Urinary bladder (tissue), 4 donors: ENCODE measurements around the gene TMEM182. TPM values are rescaled to one million over a fixed set of nuclear protein-coding genes. Genes with fewer than 3 reads are reported as not detected.

Experiments
- DNase-seq: peaks from one replicate; pipeline ENCODE4 v3.0.0-alpha.2; 2015; ENCODE audit errors: extremely low spot score
- H3K27ac ChIP-seq: one replicate; pipeline ENCODE4 v1.5.1; 2013; ENCODE audit warnings: low read depth, mild to moderate bottlenecking, moderate library complexity
- H3K36me3 ChIP-seq: one replicate; pipeline ENCODE4 v1.6.1; 2013; ENCODE audit warnings: mild to moderate bottlenecking, moderate library complexity; ENCODE audit not compliant: insufficient read depth
- H3K4me1 ChIP-seq: one replicate; pipeline ENCODE4 v1.6.1; 2013; ENCODE audit warnings: mild to moderate bottlenecking, moderate library complexity; ENCODE audit not compliant: insufficient read depth
- H3K4me3 ChIP-seq: one replicate; pipeline ENCODE4 v1.5.1; 2013; ENCODE audit warnings: low read depth, low read length
- WGBS: extraction: QIAGEN DNeasy Blood & Tissue Kit; methylation state at CpG from one replicate; pipeline ENCODE4 v1.1.7; 2013; 5-methylcytosine and 5-hydroxymethylcytosine counted together
- polyA plus RNA-seq: library from polyadenylated mRNA; stranded (reverse); fragments of 200-250 nt; gene quantifications from one replicate; pipeline ENCODE4 v1.2.3, GENCODE V29; 2013
- total RNA-seq: library from RNA; depleted of rRNA; stranded (reverse); fragments of >200 nt; gene quantifications from one replicate; pipeline ENCODE4 v1.2.3, GENCODE V29; 2014
- donor health status: healthy with polysubstance abuse.
- donor health status: healthy.

TMEM182 gene
- total and polyA plus RNA-seq, 2 donors, result 2.0 to 28.0 TPM

GRCh38 chr2:102839668-102840388, 78.0 kb downstream of the TMEM182 start:
- 39% methylated on average over 8 of the region's 8 CpGs for WGBS
- Histone ChIP-seq H3K4me3 (no peak overlapping the region), H3K4me1 (no peaks in the 10 kb centered on the region), H3K36me3 (no peaks in the 10 kb centered on the region), H3K27ac (no peak overlapping the region)
- DNase-seq, result no peak

GRCh38 chr2:102841107-102841840, 79.4 kb downstream of the TMEM182 start:
- no peaks in the 10 kb centered on the region for H3K36me3 ChIP-seq
- H3K4me3 ChIP-seq, result no peak overlapping the region
- DNase-seq, result no peak
- H3K27ac ChIP-seq, result no peak overlapping the region
- no peaks in the 10 kb centered on the region for H3K4me1 ChIP-seq
- WGBS, result 52% methylated on average over 19 of the region's 19 CpGs

- DNase-seq, result no peak
- H3K36me3 ChIP-seq, result no peaks in the 10 kb centered on the region
- H3K4me3 ChIP-seq, result no peak overlapping the region
- no peak overlapping the region for H3K27ac ChIP-seq
- WGBS, result 54% methylated on average over 4 of the region's 4 CpGs
- H3K4me1 ChIP-seq, result no peaks in the 10 kb centered on the region
These were observed 82.1 kb downstream of the TMEM182 start for GRCh38 chr2:102843764-102844443.

- WGBS, result 94% methylated on average over 3 of the region's 3 CpGs
- Histone ChIP-seq H3K4me1 (no peaks in the 10 kb centered on the region), H3K27ac (no peak overlapping the region)
These were observed 83.1 kb downstream of the TMEM182 start for GRCh38 chr2:102844911-102845310.

GRCh38 chr2:102848366-102848839, 86.6 kb downstream of the TMEM182 start:
- H3K4me1 ChIP-seq, result no peaks in the 10 kb centered on the region
- 2% methylated on average over 12 of the region's 12 CpGs for WGBS
- H3K36me3 ChIP-seq, result no peaks in the 10 kb centered on the region
- H3K4me3 ChIP-seq, result no peak overlapping the region
- no peak overlapping the region for H3K27ac ChIP-seq
- DNase-seq, result peak; percentile 47

More at GRCh38 chr2:102844911-102845310, 83.1 kb downstream of the TMEM182 start:
- H3K36me3 ChIP-seq, result no peaks in the 10 kb centered on the region
- no peak overlapping the region for H3K4me3 ChIP-seq
- no peak for DNase-seq

GRCh38 chr2:102850888-102851287, 89.1 kb downstream of the TMEM182 start:
- no peak for DNase-seq
- H3K4me3 ChIP-seq, result no peak overlapping the region
- WGBS, result 48% methylated on average over 6 of the region's 6 CpGs
- H3K27ac ChIP-seq, result no peak overlapping the region
- H3K36me3 ChIP-seq, result no peaks in the 10 kb centered on the region
- no peaks in the 10 kb centered on the region for H3K4me1 ChIP-seq

GRCh38 chr2:102852867-102853266, 91.0 kb downstream of the TMEM182 start:
- Histone ChIP-seq H3K36me3 (no peaks in the 10 kb centered on the region), H3K27ac (no peak overlapping the region), H3K4me3 (no peak overlapping the region), H3K4me1 (no peaks in the 10 kb centered on the region)
- DNase-seq, result no peak
- 86% methylated on average over 3 of the region's 3 CpGs for WGBS

Other genes starting within 250 kb of the TMEM182 start
- 4.2 TPM for gene SLC9A2, start 142.5 kb upstream of the TMEM182 start, total RNA-seq
- gene SLC9A2, start 142.5 kb upstream of the TMEM182 start, polyA plus RNA-seq, result 0.27 TPM